DMS 273 (cell line): Measurements from ENCODE around the gene RAB33A.
A peak's percentile ranks its signal among the peaks of the same experiment; 100 is the strongest.

Experiments used
- DNase-seq: peaks from one replicate; lab custom pipeline; 2025; ENCODE audit not compliant: unreplicated experiment; lab: John Stamatoyannopoulos, UW

RAB33A gene

DNA sequence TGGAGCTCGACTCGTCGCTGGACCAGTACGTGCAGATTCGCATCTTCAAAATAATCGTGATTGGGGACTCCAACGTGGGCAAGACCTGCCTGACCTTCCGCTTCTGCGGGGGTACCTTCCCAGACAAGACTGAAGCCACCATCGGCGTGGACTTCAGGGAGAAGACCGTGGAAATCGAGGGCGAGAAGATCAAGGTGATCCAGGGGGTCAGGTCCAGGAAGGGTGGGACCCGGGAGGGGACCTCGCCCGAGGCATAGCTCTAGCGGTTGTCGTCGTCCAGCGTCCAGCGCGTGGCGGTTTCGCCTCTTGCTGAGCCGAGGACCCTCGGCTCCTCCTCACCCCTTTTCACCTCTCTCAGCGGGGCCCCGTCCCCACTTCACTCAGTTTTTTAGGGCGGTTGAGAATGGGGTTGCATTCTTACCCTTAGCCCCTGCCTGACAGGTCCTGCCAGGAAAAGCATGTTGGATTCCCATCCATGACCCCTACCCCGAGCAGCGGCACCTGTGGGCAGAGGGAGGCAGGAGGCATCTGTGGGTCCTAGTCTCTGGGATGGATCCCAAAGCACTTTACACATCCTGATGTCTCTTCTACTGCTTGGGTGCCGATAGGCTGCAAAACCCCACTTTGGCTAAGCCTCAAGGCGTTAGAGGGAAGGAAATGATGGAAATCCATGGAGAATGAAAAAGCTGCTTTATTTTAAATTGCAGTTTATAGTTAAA, 524 bp downstream of the RAB33A start:
- DNase-seq = no peak

DNA sequence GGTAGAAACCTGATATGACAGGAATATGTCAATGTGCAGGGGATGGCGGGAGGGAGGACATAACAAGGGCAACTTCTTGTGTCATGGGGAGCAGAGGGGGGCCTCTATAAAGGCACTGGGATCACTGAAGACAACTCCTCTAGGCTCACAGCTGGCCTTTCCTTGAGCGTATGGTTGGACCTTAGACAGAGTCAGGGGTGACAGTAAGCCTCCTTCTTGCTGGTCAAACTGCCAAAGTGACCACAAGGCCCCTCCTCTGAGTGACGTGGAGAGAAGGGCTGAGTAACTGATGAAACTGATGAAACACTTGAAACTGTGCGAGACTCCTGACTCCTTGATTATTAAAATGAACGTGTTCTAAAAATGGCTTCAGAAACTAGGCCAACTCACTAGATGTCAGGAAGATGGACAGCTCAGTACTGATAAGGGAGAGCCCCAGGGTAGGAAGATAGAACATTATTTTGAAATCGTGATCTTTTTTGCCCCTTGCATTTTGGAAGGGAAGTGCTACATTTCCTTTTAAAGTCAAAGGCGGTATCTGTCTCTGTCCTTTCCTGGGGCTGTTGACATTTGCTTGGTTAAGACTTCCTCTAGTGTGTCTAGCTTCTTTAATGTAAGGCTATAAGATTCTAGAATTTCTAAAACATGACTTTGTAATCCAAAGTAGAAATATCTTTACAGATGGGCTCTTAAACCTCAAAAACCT, 1.6 kb downstream of the RAB33A start:
- DNase-seq = no peak

GRCh38 chrX:130174045-130174704, 2.4 kb downstream of the RAB33A start:
- DNase-seq = no peak

DNA sequence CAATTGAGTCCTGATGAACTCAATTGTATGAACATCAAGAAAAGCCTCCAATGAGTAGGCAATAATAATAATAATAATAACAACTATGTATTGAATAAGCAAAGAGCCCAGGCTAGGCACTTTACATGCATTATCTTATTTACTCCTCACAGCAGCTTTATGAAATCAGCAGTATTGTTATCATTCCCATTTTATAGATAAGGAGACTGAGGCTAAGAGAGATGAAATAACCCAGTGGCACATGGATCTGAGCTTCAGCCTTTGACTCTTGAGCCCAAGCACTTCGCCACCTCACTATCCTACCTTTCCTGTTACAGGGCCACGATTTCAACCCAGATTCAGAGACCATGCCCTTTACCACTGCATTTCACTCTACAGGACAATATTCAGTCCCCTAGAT, 3.2 kb downstream of the RAB33A start:
- no peak for DNase-seq

- no peak for DNase-seq
Observed at GRCh38 chrX:130176354-130176776, 4.6 kb downstream of the RAB33A start.

DNA sequence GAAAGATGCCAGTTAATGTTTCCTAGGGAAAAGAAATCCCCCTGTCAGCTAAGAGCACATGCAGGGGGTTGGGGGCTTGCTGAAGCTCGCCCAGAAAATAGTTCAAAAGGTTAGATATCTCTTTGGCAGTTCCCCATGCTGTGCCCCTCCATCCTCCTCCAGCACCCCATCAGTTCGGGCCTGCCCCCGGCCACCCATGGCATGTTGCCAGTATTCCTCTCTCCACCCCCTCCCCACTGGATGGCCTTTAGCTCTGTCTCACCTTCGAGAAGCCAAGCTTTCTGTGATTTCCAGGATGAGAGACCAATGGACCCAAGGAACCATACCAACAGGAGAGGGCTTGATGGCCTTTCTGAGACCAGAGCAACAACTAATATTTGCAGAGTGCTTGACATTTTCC, 5.2 kb downstream of the RAB33A start:
- DNase-seq = no peak

DNA sequence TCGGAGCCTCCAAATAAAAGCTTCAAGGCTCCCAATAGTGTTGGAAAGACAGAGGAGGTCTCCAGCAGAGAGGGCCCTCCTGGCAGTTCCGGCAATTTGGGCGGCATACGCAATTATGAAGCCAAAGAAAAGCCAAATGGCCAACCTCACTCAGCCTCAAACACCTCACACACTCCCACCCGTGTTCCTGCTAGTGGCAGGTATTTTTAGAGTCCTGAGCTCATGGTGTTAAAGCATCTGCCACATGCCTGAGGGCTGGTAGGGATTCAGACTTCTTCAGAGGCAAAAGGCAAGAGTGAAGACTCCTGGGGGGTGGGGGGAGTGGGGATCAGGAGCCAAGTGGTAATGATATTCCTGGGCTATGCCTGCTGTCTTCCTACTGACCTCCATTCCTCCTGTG, 7.4 kb downstream of the RAB33A start:
- DNase-seq = no peak

DNA sequence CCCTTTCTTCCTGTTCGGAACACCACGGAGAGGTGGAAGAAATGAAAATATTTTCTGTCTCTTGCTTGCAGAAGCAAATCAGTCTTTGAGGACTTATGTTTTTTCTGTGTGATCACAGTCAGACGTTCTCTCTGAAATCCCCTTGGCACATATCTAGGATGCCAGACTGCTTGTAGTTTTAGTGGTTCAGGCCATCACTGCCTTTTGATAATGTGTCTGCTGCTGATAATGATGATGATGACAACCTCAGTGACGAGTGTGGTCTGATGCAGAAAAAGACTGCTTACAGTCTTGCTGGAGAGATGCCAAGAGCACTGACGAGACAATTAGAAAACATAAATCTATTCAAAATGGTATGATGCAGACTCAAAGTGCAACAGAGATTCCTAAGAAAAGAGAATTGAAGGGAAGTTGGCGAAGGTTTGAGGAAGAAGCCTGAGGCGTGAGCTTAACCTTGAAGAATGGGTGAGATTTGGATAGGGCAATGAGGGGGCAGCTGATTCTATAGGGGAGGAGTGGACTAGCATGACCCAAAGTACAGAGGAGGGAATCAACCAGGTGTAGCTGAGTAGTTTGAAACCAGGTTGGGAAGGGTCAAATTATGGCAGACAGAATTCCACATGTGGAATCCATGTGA, 7.9 kb downstream of the RAB33A start:
- peak; percentile 16 for DNase-seq

GRCh38 chrX:130184168-130184567, 12.4 kb downstream of the RAB33A start:
- no peak for DNase-seq

- no peak for DNase-seq
Observed at GRCh38 chrX:130184857-130185256, 13.1 kb downstream of the RAB33A start.

DNA sequence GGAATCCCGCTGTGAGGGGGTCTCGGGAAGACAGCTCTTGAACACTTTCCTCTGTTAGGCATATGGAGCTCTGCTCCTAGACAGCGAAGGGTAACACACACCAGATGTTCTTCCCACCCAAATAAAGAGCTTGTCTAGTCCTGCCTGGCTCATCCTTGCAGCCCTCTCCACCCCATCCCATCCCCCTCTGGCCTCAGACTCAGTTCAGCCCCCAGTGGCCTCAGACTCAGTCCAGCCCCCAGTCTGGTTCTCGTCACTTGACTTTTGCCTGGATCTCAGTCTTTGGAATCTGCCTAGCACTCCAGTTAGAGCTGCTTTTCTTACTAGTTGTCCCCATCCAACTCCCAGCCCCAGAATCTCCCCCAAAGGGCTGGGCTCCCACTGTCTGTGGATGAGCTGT, 14.9 kb downstream of the RAB33A start:
- no peak for DNase-seq

- no peak for DNase-seq
Observed at GRCh38 chrX:130190801-130191200, 19.0 kb downstream of the RAB33A start.

GRCh38 chrX:130196466-130196865, 24.7 kb downstream of the RAB33A start:
- no peak for DNase-seq

DNA sequence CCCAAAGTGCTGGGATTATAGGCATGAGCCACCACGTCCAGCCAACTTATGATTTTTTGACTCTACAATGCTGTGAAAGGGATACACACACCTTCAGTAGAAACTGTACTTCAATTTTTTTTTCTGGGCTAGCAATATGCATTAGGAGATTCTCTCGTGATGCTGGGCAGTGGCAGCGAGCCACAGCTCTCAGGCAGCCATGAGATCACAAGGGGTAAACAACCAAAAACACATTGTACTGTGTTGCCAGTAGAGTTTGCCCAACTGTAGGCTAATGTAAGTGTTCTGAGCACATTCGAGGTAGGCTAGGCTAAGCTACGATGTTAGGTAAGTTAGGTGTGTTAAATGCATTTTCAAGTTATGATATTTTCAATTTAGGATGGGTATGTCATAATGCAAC, 25.7 kb downstream of the RAB33A start:
- no peak for DNase-seq

DNA sequence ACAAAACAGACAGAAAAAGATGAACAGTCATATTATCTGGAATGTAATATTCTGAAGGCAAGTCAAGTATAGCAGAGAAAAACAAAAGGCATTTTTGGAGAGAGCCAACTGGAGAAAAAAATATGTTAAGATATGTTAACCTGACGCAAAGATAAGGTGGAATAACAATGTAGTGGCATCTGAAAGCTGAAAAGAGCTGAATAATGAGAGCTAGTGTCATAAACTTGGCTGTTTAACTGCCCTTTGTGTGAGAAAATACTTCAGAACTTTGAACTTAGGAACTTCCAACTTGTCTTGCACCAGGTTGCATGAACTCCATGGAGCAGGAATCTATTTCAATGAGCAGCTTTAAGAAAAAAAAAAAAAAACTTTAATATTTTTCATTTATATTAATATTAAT, 32.9 kb downstream of the RAB33A start:
- DNase-seq = no peak

- no peak for DNase-seq
Observed at GRCh38 chrX:130211415-130212186, 39.8 kb downstream of the RAB33A start.

GRCh38 chrX:130212371-130212770, 40.6 kb downstream of the RAB33A start:
- DNase-seq = no peak

GRCh38 chrX:130213376-130213775, 41.6 kb downstream of the RAB33A start:
- no peak for DNase-seq

DNA sequence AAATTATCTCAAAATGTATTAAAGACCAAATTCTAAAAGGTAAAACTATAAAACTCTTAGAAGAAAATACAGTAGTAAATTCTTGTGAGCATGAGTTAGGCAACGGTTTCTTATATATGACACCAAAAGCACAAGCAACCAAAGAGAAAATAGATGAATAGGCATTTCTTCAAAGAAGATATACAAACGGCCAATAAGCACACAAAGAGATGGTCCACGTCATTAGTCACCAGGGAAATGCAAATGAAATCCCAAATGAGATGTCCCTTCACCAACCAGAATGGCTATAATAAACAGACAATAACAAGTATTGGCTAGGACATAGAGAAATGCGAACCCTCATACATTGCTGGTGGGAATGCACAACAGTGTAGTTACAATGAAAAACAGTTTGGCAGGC, 44.6 kb downstream of the RAB33A start:
- DNase-seq = peak; percentile 54

GRCh38 chrX:130224810-130225209, 53.0 kb downstream of the RAB33A start:
- no peak for DNase-seq

- no peak for DNase-seq
Observed at GRCh38 chrX:130228871-130229270, 57.1 kb downstream of the RAB33A start.
